Transverse colon (tissue), 3 donors: Measurements from ENCODE around the gene GMDS.

Experiments used
- CTCF ChIP-seq, 5 experiments: fragments of 200-600 bp in 3 of 5; fragments of 450-650 bp in 2 of 5; sonication (generic) in 3 of 5; IDR thresholded peaks; 1 replicate in 2 of 5; 2 replicates in 3 of 5; pipeline ENCODE4 v1.5.1; 2016 to 2017; ENCODE audit warnings: antibody characterized with exemption in 5 of 5, inconsistent platforms in 3 of 5, mild to moderate bottlenecking in 2 of 5, moderate library complexity in 1 of 5
- EP300 ChIP-seq: sonication (generic); formaldehyde crosslinking; IDR thresholded peaks from one replicate; pipeline ENCODE4 v1.6.1; 2017; ENCODE audit warnings: antibody characterized with exemption, low read depth
- POLR2A ChIP-seq: fragments of 450-650 bp; IDR thresholded peaks from one replicate; pipeline ENCODE4 v1.6.1; 2016; ENCODE audit warnings: antibody characterized with exemption, mild to moderate bottlenecking, moderate library complexity

GRCh38 chr6:1806935-1807334 is 438.5 kb downstream of the GMDS start:
- TF ChIP-seq POLR2A = no peak
- no peak for TF ChIP-seq EP300
- TF ChIP-seq CTCF (IDR thresholded peaks at IDR 0.05) = no peak
